Caco-2 (cell line): Measurements from ENCODE around the gene FAM118B. TPM values are rescaled to one million over a fixed set of nuclear protein-coding genes. Genes with fewer than 3 reads are reported as not detected.

Experiments
- BruUV-seq: library from RNA; stranded (reverse); fragments of 400-500 nt; replicated peaks from 2 replicates; lab custom pipeline; 2021; lab: Mats Ljungman, UMichigan
- CTCF ChIA-PET: fragments of 300-600 bp; sonication (Branson Sonifier 250); formaldehyde crosslinking; loops from one replicate; lab custom pipeline; 2022; ENCODE audit warnings: antibody characterized with exemption; lab: Charles Lee
- POLR2A ChIA-PET: fragments of 300-600 bp; sonication (Branson Sonifier 250); formaldehyde crosslinking; loops from one replicate; lab custom pipeline; 2022; ENCODE audit warnings: antibody characterized with exemption; lab: Charles Lee
- DNase-seq, 2 experiments: peaks; one replicate each; pipeline versions ENCODE4 v3.0.0 to v3.0.0-alpha.2; 2020 to 2022
- H3K27me3 ChIP-seq: replicated peaks from 2 replicates; pipeline ENCODE4 v1.6.0; 2011; ENCODE audit warnings: low read length; ENCODE audit not compliant: control insufficient read depth, insufficient read depth
- H3K36me3 ChIP-seq: 2 replicates; pipeline ENCODE4 v1.5.1; 2011; ENCODE audit warnings: low read length; ENCODE audit not compliant: control insufficient read depth, insufficient read depth
- H3K4me1 ChIP-seq: fragments of 250-450 bp; sonication (Bioruptor Pico); 2 replicates; pipeline ENCODE4 v1.5.1; 2020; ENCODE audit warnings: mild to moderate bottlenecking
- H3K4me3 ChIP-seq: 2 replicates; pipeline ENCODE4 v1.5.1; 2011; ENCODE audit warnings: low read depth, mild to moderate bottlenecking, control low read depth, low read length
- H3K9me3 ChIP-seq: fragments of 250-450 bp; sonication (Bioruptor Pico); 2 replicates; pipeline ENCODE4 v1.5.1; 2020; ENCODE audit warnings: mild to moderate bottlenecking, moderate library complexity
- H3K27ac Mint-ChIP-seq: one replicate; pipeline ENCODE4 v1.8.0; 2022; ENCODE audit warnings: mixed read lengths; ENCODE audit not compliant: unreplicated experiment
- H3K27me3 Mint-ChIP-seq: one replicate; pipeline ENCODE4 v1.8.0; 2022; ENCODE audit warnings: mixed read lengths; ENCODE audit not compliant: insufficient read depth, unreplicated experiment
- H3K36me3 Mint-ChIP-seq: one replicate; pipeline ENCODE4 v1.8.0; 2022; ENCODE audit warnings: mild to moderate bottlenecking, mixed read lengths; ENCODE audit not compliant: insufficient read depth, unreplicated experiment
- H3K4me1 Mint-ChIP-seq: one replicate; pipeline ENCODE4 v1.8.0; 2022; ENCODE audit warnings: low read depth, mixed read lengths; ENCODE audit not compliant: unreplicated experiment
- H3K4me3 Mint-ChIP-seq: one replicate; pipeline ENCODE4 v1.8.0; 2022; ENCODE audit warnings: mild to moderate bottlenecking, moderate library complexity, mixed read lengths; ENCODE audit not compliant: unreplicated experiment
- H3K9me3 Mint-ChIP-seq: one replicate; pipeline ENCODE4 v1.8.0; 2022; ENCODE audit warnings: mixed read lengths; ENCODE audit not compliant: unreplicated experiment
- intact Hi-C: fragments of 100-400 bp; cut with micrococcal nuclease; formaldehyde crosslinking; loops from one replicate; pipeline ENCODE4 v1.10.0; 2022; ENCODE audit not compliant: unreplicated experiment
- total RNA-seq: library from RNA; stranded (reverse); gene quantifications from 2 replicates; pipeline ENCODE4 v1.2.3, GENCODE V29; 2022
- TF ChIP-seq, protein P1 (sequence below), 2 experiments: fragments of 200-600 bp in 1 of 2; IDR thresholded peaks; 1 replicate in 1 of 2; 2 replicates in 1 of 2; pipeline versions ENCODE4 v1.5.1 to v1.8.0; 2011 to 2022; ENCODE audit warnings: antibody characterized with exemption in 1 of 2, control low read depth in 1 of 2, inconsistent platforms in 1 of 2, low read depth in 1 of 2, low read length in 1 of 2, mild to moderate bottlenecking in 1 of 2, moderate library complexity in 1 of 2; ENCODE audit not compliant: insufficient read depth in 1 of 2, severe bottlenecking in 1 of 2, unreplicated experiment in 1 of 2

Gene FAM118B
- total RNA-seq, 1 experiment from 2014 or later = 36.5 TPM

DNA sequence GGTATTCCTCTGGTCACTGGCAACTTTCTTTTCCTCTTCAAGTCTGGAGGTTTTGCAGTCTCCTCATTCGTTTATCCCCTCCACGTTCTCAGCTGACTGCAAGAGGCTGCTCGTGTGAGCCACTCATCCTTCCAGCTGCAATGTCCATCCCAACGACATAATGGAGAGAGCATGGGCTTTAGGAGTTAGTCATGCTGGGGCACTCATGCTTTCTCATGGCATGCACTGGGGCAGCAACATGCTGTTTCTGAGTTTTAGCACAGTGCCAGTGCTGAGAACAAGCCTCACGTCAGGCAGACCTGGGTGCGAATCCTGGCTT is 99.4 kb downstream of the FAM118B start:
- Histone ChIP-seq H3K4me3 (no peak overlapping the region), H3K36me3 (no peaks in the 10 kb centered on the region), H3K27me3 (no peaks in the 10 kb centered on the region), H3K4me1 (0 out of 2 replicates have a peak, but pooled peaks cover 6% of the 10 kb centered on the region), H3K9me3 (no peaks in the 10 kb centered on the region)
- Mint-ChIP-seq H3K36me3 (peaks cover 4% of the 10 kb centered on the region), H3K27me3 (no peaks in the 10 kb centered on the region), H3K9me3 (no peaks in the 10 kb centered on the region), H3K27ac (no peak overlapping the region), H3K4me3 (no peak overlapping the region), H3K4me1 (peaks cover 1% of the 10 kb centered on the region)
- no TSS peak for BruUV-seq
- TF ChIP-seq, protein P1, sequence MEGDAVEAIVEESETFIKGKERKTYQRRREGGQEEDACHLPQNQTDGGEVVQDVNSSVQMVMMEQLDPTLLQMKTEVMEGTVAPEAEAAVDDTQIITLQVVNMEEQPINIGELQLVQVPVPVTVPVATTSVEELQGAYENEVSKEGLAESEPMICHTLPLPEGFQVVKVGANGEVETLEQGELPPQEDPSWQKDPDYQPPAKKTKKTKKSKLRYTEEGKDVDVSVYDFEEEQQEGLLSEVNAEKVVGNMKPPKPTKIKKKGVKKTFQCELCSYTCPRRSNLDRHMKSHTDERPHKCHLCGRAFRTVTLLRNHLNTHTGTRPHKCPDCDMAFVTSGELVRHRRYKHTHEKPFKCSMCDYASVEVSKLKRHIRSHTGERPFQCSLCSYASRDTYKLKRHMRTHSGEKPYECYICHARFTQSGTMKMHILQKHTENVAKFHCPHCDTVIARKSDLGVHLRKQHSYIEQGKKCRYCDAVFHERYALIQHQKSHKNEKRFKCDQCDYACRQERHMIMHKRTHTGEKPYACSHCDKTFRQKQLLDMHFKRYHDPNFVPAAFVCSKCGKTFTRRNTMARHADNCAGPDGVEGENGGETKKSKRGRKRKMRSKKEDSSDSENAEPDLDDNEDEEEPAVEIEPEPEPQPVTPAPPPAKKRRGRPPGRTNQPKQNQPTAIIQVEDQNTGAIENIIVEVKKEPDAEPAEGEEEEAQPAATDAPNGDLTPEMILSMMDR (IDR thresholded peaks at IDR 0.05; ENCODE audit: insufficient read depth in 1 of 2, low read depth in 1 of 2, low read length in 1 of 2, severe bottlenecking in 1 of 2, unreplicated experiment in 1 of 2) = no peak
- ChIA-PET POLR2A (interaction anchor here (0.6 kb wide), 1 partner anchor 49 kb away, joined by 3 read pairs; no protein-coding TSS in a partner anchor), CTCF (interaction anchor here (0.6 to 2.7 kb wide), 17 partner anchors 10 to 174 kb away, joined by 3 to 68 read pairs (median 3); partner anchors contain the start of gene ST3GAL4)
- DNase-seq = no peak
- intact Hi-C loops = loop anchor here (1.0 to 10.0 kb wide), 6 partner anchors 44 to 294 kb away; partner anchors contain the start of gene ST3GAL4

DNA sequence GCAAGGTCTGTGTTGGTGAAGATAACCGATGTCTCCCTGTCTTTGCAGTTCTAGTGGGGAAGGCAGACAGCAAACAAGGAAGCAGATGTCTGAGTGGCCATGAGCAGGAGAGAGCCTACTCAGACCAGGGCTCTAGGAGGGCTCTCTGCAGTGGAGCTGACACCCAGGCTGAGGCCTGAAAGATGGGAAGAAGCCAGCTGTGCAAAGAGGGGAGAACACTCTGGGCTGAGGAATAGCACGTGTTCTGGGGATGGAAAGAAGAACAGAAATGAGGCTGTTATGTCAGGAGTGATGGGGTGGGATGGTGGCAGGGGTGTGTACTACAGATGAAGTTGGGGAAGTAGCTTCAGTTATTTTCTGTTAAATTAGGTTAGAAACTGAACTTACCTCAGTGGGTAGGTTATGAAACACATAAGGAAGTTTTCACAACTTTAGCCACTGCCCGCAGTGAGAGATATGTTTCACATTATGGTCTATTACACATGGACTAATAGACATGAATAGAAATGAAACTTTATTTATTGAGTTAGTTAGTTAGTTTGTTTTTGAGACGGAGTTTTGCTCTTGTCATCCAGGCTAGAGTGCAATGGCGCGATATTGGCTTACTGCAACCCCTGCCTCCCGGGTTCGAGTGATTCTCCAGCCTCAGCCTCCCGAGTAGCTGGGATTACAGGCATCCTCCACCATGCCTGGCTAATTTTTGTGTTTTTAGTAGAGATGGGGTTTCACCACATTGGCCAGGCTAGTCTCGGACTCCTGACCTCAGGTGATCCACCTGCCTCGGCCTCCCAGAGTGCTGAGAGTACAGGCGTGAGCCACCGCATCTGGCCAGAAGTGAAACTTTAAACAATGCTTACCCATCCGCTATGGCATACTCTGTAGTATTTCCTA is 100.1 kb downstream of the FAM118B start:
- Mint-ChIP-seq H3K9me3 (no peaks in the 10 kb centered on the region), H3K4me1 (peaks cover 6% of the 10 kb centered on the region), H3K36me3 (peaks cover 4% of the 10 kb centered on the region), H3K27me3 (no peaks in the 10 kb centered on the region), H3K4me3 (no peak overlapping the region), H3K27ac (no peak overlapping the region)
- TF ChIP-seq, protein P1 (IDR thresholded peaks at IDR 0.05; ENCODE audit: insufficient read depth in 1 of 2, low read depth in 1 of 2, low read length in 1 of 2, severe bottlenecking in 1 of 2, unreplicated experiment in 1 of 2) = no peak
- DNase-seq = no peak
- ChIA-PET POLR2A (interaction anchor here (0.6 kb wide), 1 partner anchor 48 kb away, joined by 3 read pairs; no protein-coding TSS in a partner anchor), CTCF (interaction anchor here (0.8 to 2.7 kb wide), 7 partner anchors 11 to 168 kb away, joined by 3 to 68 read pairs (median 4); partner anchors contain the start of gene ST3GAL4)
- intact Hi-C loops = loop anchor here (2.0 to 10.0 kb wide), 3 partner anchors 43 to 293 kb away; partner anchors contain the start of gene ST3GAL4
- no TSS peak for BruUV-seq
- Histone ChIP-seq H3K9me3 (no peaks in the 10 kb centered on the region), H3K4me3 (no peak overlapping the region), H3K4me1 (0 out of 2 replicates have a peak, but pooled peaks cover 6% of the 10 kb centered on the region), H3K27me3 (no peaks in the 10 kb centered on the region), H3K36me3 (no peaks in the 10 kb centered on the region)

Other genes with a start within 250 kb of the FAM118B start
- 5.7 and 6.8 TPM in 2 replicates for gene CDON, start 148.9 kb upstream of the FAM118B start, total RNA-seq
- gene RPUSD4, start 132 bp upstream of the FAM118B start, total RNA-seq = 74.2 and 74.3 TPM in 2 replicates
- 174 and 191 TPM in 2 replicates for gene SRPRA, start 57.1 kb downstream of the FAM118B start, total RNA-seq
- 91.7 and 94.3 TPM in 2 replicates for gene FOXRED1, start 57.4 kb downstream of the FAM118B start, total RNA-seq
- gene TIRAP, start 71.3 kb downstream of the FAM118B start, total RNA-seq = 25.1 and 27.8 TPM in 2 replicates
- gene DCPS, start 92.3 kb downstream of the FAM118B start, total RNA-seq = 40.2 and 40.4 TPM in 2 replicates
- 11.2 and 11.5 TPM in 2 replicates for gene ST3GAL4, start 143.9 kb downstream of the FAM118B start, total RNA-seq